Measurements from ENCODE around the gene ANO1. TPM values are rescaled to one million over a fixed set of nuclear protein-coding genes. Genes with fewer than 3 reads are reported as not detected.

ANO1 gene
- total RNA-seq, 1 donor from 2014 or later: 0.70 TPM

DNA sequence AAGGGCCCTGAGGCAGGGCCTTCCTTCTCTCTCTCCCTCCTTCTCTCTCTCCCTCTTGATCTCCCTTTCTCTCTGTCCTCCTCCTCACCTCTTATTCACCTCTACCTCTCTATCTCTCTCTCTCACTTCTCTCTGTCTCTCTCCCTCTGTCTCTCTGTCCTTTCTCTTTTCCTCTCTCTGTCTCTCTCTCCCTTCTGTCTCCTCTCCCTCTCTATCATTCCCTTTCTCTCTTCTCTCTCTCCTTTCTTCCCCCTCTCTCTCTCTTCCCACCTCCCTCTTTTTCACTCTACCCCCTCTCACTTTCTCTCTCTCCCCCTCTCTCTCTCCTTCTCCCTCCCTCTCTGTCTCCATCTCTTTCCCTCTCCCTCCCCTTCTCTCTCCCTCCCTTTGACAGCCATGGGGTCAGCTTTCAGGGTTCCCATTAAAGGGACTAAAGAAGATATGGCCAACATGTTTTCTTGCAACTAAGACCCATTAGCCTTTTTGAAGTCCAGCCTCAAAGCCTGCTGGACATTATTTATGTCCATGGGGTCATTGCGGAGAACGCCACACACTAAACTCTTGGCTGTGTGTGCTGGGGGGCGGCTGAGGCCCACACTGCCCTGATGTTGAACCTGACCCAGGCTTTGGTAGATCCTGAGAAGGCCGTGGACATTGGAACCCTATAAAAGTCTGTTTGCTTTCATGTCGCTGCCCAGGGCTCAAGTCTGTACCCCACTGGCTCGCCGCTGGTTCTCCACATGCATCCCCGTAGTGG lies 15.0 kb downstream of the ANO1 start:
- no peak for DNase-seq (ENCODE audit: extremely low read depth, low read depth, low spot score)

DNA sequence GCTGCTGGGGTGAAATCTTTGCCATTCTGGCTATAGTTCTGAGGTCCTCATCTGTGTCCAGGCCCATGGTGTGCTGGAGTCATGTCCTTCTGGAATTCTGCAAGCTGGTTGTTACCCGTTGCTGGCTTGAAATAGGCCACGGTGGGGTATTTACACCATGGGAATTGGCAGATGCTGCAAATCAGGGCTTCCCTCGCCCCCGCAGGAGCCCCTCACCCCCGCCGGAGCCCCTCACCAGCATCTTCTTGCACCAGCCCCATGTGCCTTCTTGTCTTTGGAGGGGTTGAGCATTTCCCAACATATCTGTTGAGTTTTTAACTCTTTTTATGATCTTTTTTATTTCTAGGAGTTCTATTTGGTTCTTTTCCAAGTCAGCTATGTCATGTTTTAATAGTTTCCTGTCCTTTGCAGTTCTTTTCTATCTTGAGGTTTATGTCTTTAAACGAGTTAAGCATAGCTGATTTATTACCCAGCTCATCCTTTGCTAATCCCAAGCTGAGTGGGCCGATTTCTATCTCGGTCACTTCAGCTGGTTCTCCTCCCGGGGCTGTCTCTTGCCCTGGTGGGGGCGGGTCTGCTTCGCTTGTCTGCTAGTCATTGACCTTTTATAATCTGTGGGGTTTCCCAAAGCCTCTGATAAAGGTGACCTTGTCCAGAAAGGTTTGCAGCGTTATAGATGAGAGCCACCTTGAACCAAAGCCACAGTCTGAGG lies 17.6 kb downstream of the ANO1 start:
- DNase-seq (ENCODE audit: extremely low read depth, low read depth, low spot score): no peak

DNA sequence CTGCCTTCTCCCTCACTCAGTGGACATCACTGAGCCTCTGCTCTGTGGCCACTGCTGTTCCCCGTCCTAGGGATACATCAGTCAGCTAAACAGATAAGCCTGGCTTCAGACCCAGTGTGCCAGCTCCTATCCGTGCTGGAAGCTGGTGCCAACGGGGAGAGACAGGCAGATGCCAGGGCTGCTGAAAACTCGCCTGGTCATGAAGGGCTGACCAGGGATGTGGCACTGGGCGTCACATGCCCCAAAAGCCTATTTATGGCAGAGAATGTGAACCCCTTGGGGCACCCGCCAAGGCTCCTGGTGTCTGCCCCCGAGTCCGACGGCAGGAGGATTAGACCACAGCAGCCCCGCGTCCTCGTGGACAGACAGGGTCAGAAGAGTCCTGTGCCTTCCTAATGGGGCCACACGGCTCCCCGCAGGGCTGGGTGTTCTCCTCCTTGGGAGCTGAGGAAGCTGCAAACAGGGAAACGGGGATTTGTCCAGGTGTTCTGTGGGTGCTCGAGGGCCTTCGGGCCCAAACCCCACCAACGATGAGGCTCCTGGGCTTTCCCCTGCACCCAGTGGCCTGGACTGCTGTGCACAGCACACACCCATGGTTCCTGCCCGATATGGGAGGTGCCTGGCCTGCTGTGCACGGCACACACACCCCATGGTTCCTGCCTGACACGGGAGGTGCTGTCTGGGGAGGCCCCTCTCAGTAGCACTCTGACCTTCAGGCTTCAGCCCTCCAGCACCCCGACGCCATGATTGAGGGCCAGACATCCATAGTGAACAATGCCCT lies 19.9 kb downstream of the ANO1 start:
- DNase-seq (ENCODE audit: extremely low read depth, low read depth, low spot score): no peak

DNA sequence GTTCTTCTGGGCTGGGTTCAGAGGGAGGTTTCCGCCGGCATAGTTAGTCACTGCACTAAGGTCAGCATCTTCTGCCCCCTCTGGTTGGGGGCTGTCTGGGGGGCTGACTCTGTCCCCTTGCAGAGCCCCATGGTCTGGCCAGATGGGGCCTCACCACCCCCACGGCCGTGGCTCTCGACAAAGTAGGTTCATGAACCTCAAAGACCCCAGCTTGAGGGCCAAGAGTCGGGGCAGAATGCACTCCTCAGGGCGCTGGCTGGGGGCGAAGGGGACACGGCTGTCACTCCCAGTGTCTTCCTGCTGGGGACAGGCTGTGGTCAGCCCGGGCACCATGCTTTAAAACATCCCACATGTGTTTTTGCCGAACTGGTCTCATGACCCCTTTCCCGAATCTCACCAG lies 20.8 kb downstream of the ANO1 start:
- DNase-seq (ENCODE audit: extremely low read depth, low read depth, low spot score): no peak

DNA sequence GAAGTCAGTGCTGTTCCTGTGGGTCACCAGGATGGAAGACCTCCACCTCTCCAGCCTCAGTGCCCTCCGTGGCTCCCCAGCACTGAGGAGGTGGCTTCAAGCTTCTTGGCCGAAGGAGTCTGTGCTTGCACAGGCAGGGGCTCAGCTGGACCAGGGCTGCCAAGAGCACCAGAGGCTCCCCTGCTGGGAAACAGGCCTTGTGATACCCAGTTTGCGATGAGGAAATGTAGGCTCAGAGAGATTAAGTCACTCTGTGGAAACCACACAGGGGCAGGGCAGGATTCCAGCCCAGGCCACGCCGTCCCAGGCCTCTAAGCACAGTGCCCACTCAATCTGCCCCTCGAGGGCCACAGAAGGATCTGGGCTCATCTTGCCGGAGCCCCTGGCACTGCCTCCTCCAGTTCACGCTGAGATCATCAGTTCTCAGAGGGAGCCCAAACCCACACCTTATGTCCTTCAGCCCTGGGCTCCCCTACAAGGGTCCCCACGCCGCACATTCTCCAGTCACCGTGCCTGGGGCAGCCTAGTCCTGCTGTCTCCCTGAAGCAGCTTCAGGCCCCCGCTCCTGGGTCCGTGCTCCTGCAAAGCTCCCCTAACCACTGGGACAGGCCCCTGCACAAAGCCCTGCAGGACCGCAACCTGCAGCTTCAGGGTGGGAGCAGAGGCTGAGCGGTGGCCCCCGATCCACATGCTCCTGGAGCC lies 21.6 kb downstream of the ANO1 start:
- DNase-seq (ENCODE audit: extremely low read depth, low read depth, low spot score): no peak

DNA sequence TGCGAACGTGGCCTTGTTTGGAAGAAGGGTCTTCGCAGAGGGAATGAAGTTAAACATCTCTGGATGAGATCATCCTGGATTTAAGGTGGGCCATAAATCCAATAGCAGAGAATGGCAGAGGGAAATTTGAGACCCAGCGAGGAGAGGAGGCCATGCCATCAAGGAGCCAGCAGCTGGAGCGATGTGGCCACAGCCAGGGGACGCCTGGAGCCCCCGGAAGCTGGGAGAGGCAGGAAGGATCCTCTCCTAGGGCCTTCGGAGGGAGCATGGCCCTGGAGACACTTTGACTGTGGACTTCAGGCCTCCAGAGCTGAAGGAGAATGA lies 22.1 kb downstream of the ANO1 start:
- DNase-seq (ENCODE audit: extremely low read depth, low read depth, low spot score): no peak

DNA sequence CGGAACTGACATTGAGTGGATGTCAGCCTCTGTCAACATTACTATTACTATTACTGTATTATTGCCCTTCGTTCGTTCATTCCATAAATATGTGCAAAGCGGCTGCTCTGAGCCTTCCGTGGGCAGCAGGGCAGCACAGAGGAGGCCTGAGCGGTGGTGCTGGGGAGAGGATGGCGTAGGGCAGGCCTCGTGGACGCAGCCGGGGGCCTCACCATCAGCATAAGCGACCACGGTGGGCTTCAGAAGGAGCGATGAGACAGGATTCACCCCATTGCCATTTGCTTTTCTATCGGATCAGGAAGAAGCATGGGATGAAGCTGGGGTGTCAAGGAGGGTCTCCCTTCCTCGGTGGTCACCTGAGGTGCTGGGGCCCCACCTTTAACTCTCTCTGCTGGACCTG lies 22.7 kb downstream of the ANO1 start:
- DNase-seq (ENCODE audit: extremely low read depth, low read depth, low spot score): no peak

DNA sequence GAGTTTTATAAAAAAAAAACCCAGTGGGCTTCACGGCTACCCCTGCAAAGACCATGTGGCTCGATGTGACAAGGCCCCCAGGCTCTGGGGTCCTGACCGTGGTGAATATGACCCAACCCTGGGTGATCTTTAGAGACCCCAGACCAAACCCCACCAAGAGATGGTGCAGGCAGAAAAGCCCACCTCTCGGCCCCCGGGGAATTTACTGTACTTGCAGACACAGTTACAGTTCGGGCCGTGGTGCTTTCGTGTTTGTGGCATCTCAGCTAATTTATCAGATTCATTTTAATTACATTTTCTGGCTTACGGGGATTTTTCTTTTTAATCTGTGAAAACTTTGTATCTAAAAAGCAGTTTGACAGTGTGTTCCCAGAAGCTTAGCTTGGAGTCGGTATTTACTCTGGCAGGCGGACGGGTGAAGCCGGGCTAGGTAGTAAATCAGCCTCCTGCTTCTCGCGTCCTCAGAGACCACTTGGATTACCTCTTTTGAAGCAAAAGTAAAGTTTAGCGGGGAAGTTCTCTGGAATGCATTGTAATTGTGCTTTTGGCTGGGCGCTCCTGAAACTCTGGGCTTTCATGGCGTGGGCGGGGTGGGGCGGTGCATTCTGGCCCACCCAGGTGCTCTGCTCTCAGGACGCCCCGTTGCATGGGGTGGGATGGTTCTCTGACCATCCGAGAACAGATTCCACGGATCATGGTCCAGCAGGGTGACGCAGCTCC lies 25.3 kb downstream of the ANO1 start:
- no peak for DNase-seq (ENCODE audit: extremely low read depth, low read depth, low spot score)

DNA sequence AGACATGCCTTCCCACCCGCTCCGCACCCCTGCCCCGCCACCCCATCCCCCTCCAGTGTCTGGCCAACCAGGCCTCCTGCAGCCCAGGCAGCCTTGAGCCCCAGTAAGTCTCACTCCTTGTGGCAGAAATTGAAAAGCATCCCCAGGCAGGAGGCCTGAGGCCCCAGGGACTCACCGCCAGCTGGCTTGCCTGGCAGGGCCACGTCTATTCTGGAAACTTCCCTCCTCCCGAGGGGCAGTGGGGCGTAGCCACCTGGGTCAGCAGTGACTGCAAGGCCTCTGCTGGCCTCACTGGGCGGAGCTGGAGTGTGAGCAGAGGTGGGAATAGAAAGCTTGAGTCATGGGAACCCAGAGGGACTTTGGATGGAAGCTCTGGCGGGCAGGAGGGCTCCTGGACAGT lies 26.3 kb downstream of the ANO1 start:
- DNase-seq (ENCODE audit: extremely low read depth, low read depth, low spot score): no peak

DNA sequence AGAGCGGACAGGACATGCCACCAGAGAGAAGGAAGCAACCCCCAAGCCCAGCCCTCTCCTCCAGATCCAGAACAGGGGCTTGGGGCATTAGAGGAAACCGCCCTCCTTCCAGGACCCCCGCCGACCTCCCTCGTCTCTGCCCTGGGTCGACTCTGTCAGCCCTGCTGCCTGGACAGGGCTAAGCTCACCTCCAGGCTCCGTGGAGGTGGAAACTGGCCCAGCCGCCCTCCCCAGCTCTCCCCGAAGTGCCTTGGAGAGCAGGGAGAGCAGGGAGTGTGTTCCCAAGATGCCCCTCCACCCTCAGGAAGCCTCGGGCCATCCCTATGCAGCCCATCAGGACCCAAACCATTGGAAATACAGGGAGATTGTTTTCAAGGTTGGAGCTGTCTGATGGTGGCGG lies 26.8 kb downstream of the ANO1 start:
- no peak for DNase-seq (ENCODE audit: extremely low read depth, low read depth, low spot score)

DNA sequence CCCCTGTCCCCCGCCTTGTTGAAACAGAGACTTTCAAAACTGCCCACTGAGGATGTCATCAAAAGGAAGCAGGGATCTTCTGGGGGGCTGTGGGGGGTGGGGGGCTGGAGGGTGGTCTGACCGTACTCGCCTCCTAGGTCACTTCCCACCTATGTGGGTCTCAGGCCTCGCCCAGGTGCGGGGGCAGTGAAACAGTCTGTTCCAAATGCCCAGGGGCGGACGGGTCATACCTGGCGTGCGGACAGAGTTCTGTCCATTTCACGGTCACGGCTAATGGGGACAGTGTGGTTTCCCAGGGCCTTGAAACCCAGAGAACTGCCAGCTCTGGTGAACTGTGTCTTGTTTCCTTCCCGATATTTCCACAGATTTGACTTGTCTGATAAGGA lies 27.2 kb downstream of the ANO1 start:
- DNase-seq (ENCODE audit: extremely low read depth, low read depth, low spot score): no peak

DNA sequence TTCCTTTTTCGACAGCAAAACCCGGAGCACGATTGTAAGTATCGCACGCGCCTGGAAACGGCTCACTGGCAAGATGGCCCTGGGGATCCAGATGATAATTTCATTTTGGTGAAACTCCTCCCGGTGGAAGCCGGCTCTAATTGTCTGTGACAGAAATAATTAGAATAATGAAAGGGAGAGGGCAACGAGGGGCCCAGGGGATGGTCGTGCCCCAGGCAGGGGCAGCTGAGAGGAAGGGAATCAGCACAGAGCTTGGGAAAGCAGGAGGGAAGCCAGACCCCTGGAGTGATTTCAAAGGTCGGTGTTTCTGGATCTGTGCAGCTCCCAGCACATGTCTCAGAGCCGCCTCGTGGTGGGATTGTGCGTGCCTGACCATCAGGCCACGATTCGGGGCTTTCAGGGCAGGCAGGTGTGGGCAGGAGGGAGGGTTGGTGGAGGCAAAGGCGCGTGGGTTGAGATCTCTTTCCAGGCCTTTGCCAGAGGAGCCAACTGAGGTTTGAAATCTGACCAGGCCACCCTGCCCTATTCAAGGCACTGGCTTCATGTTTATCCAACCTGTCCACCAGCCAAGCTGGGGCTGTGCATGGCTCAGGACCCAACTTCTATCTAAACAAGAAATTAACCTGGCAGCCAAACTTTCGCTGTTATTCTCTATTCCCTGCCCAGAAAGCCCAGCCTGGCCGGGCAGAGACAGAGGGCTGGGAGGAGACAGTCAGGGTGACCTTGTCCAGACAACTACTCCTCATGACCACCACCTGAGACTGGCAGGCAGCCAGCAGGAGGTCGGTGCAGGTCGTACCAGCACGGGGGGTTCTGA lies 27.8 kb downstream of the ANO1 start:
- DNase-seq (ENCODE audit: extremely low read depth, low read depth, low spot score): no peak

DNA sequence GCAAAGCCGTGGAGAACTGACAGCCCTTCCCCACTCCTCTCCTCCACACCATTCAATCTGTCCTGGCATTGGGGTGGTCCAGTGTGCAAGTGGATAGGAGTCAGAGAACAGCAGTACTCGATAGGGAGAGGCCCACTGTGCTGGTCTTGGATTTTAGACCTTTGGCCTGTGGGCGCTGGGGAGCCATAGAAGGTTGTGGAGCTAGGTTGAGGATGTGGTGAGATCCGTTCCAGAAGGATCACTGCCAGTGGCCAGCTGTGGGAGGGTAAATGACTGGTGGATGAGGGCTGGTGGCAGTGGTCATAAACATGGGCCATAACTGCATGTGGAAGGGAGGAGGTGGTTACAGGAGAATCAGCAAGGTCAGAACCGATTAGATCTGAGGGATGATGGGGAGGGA lies 28.6 kb downstream of the ANO1 start:
- no peak for DNase-seq (ENCODE audit: extremely low read depth, low read depth, low spot score)

DNA sequence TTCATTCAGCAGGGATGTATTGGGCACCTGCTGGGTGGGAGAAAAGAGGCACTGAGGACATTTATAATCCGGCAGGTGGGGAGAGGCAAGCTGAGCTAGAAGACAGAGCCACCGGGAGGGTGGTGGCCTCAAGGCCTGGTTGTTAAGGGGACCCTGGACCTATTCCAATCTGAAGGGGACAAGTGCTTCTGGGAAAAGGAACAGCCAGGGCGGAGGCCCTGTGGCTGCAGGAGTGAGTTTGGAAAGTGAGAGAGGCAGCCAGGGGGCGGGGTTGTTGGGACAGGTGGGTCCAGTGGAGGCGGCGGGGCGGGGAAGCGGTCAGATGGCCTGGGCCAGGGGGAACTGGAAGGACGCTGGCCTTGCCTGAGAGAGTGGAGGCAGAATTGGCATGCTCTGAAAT lies 29.1 kb downstream of the ANO1 start:
- no peak for DNase-seq (ENCODE audit: extremely low read depth, low read depth, low spot score)

DNA sequence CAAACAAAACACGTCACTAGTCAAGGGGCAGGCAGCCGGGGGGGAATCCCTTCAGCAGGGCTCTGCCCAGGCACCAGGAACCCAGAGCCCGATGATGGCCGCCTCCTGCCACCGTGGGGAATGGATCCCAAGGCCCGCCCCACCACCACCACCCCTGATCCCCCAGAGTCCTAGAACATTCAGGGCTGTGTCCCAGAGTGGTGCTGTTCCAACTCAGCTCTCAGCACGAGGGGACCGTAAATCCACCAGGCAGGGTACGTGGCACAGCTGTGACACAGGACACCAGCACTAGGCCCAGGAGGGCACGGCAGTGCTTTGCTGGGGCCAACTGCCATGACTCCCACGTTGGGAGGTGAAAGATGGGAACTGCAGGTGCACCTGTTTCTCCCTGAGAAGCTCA lies 29.6 kb downstream of the ANO1 start:
- no peak for DNase-seq (ENCODE audit: extremely low read depth, low read depth, low spot score)

DNA sequence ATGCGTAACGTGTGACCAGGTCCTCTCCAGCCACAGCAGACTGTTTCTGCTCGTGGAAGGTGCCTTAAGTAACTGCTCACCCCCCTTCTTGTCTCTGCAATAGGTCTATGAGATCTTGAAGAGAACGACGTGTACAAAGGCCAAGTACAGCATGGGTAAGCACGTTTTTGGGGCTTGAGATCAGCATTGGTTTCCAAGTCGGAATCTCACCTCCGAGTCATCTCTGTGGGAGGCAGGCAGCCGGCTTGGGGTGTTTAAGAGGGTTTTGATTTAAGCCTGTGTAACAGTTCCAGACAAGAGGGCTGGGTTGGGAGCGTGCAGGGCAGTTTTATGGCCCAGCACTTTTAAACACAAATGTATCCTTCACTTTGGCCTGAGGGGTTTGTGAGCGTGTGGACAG lies 30.1 kb downstream of the ANO1 start:
- DNase-seq (ENCODE audit: extremely low read depth, low read depth, low spot score): no peak

DNA sequence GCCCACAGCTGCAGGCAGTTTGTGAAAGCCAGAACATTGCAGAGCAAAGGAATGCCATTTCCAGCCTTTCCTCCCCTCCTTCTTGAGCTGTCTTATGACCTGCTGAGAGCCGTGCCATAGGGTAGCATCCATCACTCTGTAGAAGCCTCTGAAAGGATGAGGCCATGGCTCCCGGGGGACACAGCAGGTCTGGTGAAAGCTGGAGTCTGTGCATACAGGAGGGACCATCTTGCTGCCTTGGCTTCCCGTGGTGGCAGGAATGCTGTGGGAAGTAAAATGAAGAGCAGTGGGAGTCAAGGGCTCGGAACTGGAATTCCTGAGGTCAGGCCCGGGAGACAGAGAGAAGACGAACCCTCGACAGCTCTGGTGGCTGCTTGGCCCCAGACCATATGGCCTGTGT lies 30.9 kb downstream of the ANO1 start:
- no peak for DNase-seq (ENCODE audit: extremely low read depth, low read depth, low spot score)

DNA sequence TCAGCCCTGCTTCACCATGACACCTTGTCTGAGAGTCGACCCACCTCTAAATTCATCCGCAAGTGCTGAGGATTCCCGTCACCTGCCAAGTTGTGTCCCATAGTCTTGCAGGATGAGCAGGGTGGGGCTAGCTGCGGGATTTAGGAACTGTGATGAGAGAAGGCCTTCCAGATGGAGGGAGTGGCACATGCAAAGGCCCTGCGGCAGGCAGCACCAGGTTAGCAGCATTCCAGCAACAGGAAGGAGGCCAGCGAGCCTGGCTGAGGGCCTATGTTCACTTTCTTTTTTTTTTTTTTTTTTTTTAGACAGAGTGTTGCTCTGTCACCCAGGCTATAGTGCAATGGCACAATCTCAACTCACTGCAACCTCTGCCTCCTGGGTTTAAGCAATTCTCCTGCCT lies 31.8 kb downstream of the ANO1 start:
- DNase-seq (ENCODE audit: extremely low read depth, low read depth, low spot score): no peak

DNA sequence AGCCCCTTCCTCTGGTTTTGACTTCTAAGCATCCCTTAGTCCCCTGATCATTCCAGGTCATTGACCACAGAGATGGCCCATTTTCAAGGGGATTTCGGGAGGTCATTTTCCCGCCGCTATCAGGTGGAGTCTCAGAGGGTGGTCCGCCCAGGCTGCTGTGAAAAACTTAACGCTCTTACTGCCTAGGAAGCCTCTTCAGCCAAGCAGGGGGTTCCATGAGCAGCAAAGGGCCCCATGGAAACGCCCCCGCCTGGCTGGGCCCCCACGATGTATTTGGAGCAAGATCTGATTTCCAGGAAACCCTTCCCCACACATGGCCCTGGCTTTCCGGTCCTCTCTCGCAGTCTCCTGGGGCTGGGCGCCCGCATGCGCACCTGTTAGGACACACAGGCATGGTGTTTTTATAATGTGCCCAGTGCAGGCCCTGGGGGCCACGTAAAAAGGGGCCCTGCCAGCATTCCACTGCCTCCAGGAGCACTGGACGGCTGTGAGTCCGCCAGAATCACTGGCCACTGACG lies 32.5 kb downstream of the ANO1 start:
- no peak for DNase-seq (ENCODE audit: extremely low read depth, low read depth, low spot score)
